GM12878 (cell line): ENCODE measurements around the gene FGD3. TPM values are rescaled to one million over a fixed set of nuclear protein-coding genes. Genes with fewer than 3 reads are reported as not detected.

ENCODE experiments used
- ATAC-seq: fragments of 200-7000 bp; cut with Tn5 transposase; 3 replicates; pipeline ENCODE4 v1.9.1; 2020; ENCODE audit warnings: mild to moderate bottlenecking, moderate library complexity
- BruUV-seq: library from RNA; stranded (reverse); fragments of 400-500 nt; replicated peaks from 2 replicates; lab custom pipeline; 2021; lab: Mats Ljungman, UMichigan
- CTCF ChIA-PET: fragments of 300-600 bp; sonication (Branson Sonifier 250); formaldehyde crosslinking; extraction: SDS; loops from one replicate; lab custom pipeline; 2021; ENCODE audit warnings: inconsistent platforms; lab: Yijun Ruan, JAX
- POLR2A ChIA-PET: fragments of 350-600 bp; formaldehyde crosslinking; extraction: SDS; loops from one replicate; lab custom pipeline; 2021; ENCODE audit warnings: inconsistent platforms; lab: Charles Lee
- RAD21 ChIA-PET: fragments of 300-600 bp; sonication (Branson Sonifier 250); formaldehyde crosslinking; loops from one replicate; lab custom pipeline; 2023; ENCODE audit warnings: antibody characterized with exemption; ENCODE audit not compliant: unreplicated experiment; lab: Charles Lee
- SMC1A ChIA-PET: fragments of 300-600 bp; sonication (Branson Sonifier 250); formaldehyde crosslinking; loops from one replicate; lab custom pipeline; 2023; ENCODE audit not compliant: unreplicated experiment, uncharacterized antibody; lab: Charles Lee
- DNase-seq: peaks from one replicate; pipeline ENCODE4 v3.0.0-alpha.2; 2011; ENCODE audit warnings: low read depth, low spot score
- FAIRE-seq: peaks from 3 replicates; lab custom pipeline; 2011; peaks lifted over from hg19 to GRCh38; lab: Jason Lieb, UNC
- H2AFZ ChIP-seq: 2 replicates; pipeline ENCODE4 v1.6.0; 2011; ENCODE audit warnings: low read depth, low read length, control low read depth; ENCODE audit not compliant: control insufficient read depth
- H3K27ac ChIP-seq: 2 replicates; pipeline ENCODE4 v1.5.1; 2011; ENCODE audit warnings: control low read depth; ENCODE audit not compliant: control insufficient read depth, insufficient read depth
- H3K27me3 ChIP-seq, 2 experiments: replicated peaks in 1 of 2; 2 replicates each; pipeline versions ENCODE4 v1.6.0 to v1.6.1; 2011; ENCODE audit warnings: low read length in 1 of 2; ENCODE audit not compliant: control insufficient read depth in 2 of 2, insufficient read depth in 2 of 2
- H3K36me3 ChIP-seq, 2 experiments: 2 replicates each; pipeline ENCODE4 v1.5.1; 2011; ENCODE audit warnings: low read length in 1 of 2; ENCODE audit not compliant: control insufficient read depth in 2 of 2, insufficient read depth in 2 of 2
- H3K4me1 ChIP-seq: 2 replicates; pipeline ENCODE4 v1.6.1; 2011; ENCODE audit warnings: mild to moderate bottlenecking, low read length, moderate library complexity, mixed read lengths; ENCODE audit not compliant: control insufficient read depth, insufficient read depth
- H3K4me2 ChIP-seq: 2 replicates; pipeline ENCODE4 v1.6.0; 2011; ENCODE audit warnings: control low read depth; ENCODE audit not compliant: control insufficient read depth, insufficient read depth
- H3K4me3 ChIP-seq: fragments of 200-600 bp; sonication (generic); 2 replicates; pipeline ENCODE4 v1.5.1; 2016
- H3K79me2 ChIP-seq: 2 replicates; pipeline ENCODE4 v1.6.0; 2011; ENCODE audit warnings: low read length; ENCODE audit not compliant: control insufficient read depth, insufficient read depth
- H3K9ac ChIP-seq: 2 replicates; pipeline ENCODE4 v1.8.0; 2011; ENCODE audit warnings: low read length, control low read depth, mixed read lengths; ENCODE audit not compliant: control insufficient read depth, insufficient read depth
- H3K9me3 ChIP-seq: replicated peaks from 3 replicates; pipeline ENCODE4 v1.5.1; 2011; ENCODE audit warnings: mild to moderate bottlenecking, low read length; ENCODE audit not compliant: control insufficient read depth, insufficient read depth
- H4K20me1 ChIP-seq: 2 replicates; pipeline ENCODE4 v1.6.0; 2011; ENCODE audit not compliant: control insufficient read depth, insufficient read depth
- ETV6 ChIP-seq, 2 experiments: fragments of 450-650 bp in 1 of 2; IDR thresholded peaks in 1 of 2; conservative IDR thresholded peaks in 1 of 2; 2 replicates each; pipeline ENCODE4 v1.6.1; 2014; ENCODE audit warnings: antibody characterized with exemption in 1 of 2, borderline replicate concordance in 1 of 2, low read depth in 1 of 2, mild to moderate bottlenecking in 1 of 2, moderate library complexity in 1 of 2
- FOXK2 ChIP-seq: fragments of 450-650 bp; IDR thresholded peaks from 2 replicates; pipeline ENCODE4 v1.6.1; 2017; ENCODE audit warnings: mild to moderate bottlenecking, moderate library complexity
- HCFC1 ChIP-seq: fragments of 150-350 bp; IDR thresholded peaks from 2 replicates; pipeline ENCODE4 v1.6.1; 2014; ENCODE audit warnings: low read length
- IRF3 ChIP-seq: fragments of 450-650 bp; IDR thresholded peaks from 2 replicates; pipeline ENCODE4 v1.6.1; 2014; ENCODE audit warnings: mild to moderate bottlenecking
- KAT2A ChIP-seq: conservative IDR thresholded peaks from 2 replicates; pipeline ENCODE4 v1.6.1; 2011; ENCODE audit warnings: low read depth, low read length; ENCODE audit not compliant: control insufficient read depth
- KDM1A ChIP-seq: fragments of 200-600 bp; sonication (generic); IDR thresholded peaks from 2 replicates; pipeline ENCODE4 v1.6.1; 2016; ENCODE audit warnings: borderline replicate concordance
- MXI1 ChIP-seq: fragments of 150-350 bp; IDR thresholded peaks from 2 replicates; pipeline ENCODE4 v1.6.1; 2011; ENCODE audit warnings: low read depth, mild to moderate bottlenecking, inconsistent platforms, low read length, improper control_type of control experiment
- MYB ChIP-seq: fragments of 150-350 bp; IDR thresholded peaks from 2 replicates; pipeline ENCODE4 v1.6.1; 2014; ENCODE audit warnings: mild to moderate bottlenecking, low read depth, low read length, borderline replicate concordance
- NR2C1 ChIP-seq: fragments of 450-650 bp; IDR thresholded peaks from 2 replicates; pipeline ENCODE4 v1.6.1; 2017; ENCODE audit warnings: antibody characterized with exemption, mild to moderate bottlenecking, moderate library complexity
- NRF1 ChIP-seq: conservative IDR thresholded peaks from 2 replicates; pipeline ENCODE4 v1.6.1; 2011; ENCODE audit warnings: mild to moderate bottlenecking, low read depth, low read length, improper control_type of control experiment
- PBX3 ChIP-seq: IDR thresholded peaks from 2 replicates; pipeline ENCODE4 v1.6.1; 2011; ENCODE audit warnings: mild to moderate bottlenecking, low read depth, low read length, moderate library complexity; ENCODE audit not compliant: insufficient replicate concordance
- PKNOX1 ChIP-seq: fragments of 450-650 bp; IDR thresholded peaks from 2 replicates; pipeline ENCODE4 v1.6.1; 2016; ENCODE audit warnings: mild to moderate bottlenecking
- POU2F2 ChIP-seq: IDR thresholded peaks from 3 replicates; pipeline ENCODE4 v1.6.1; 2011; ENCODE audit warnings: low read depth, mild to moderate bottlenecking, low read length, borderline replicate concordance
- RAD51 ChIP-seq: fragments of 450-650 bp; IDR thresholded peaks from 2 replicates; pipeline ENCODE4 v1.6.1; 2016; ENCODE audit warnings: moderate library complexity, mild to moderate bottlenecking, inconsistent platforms
- RBBP5 ChIP-seq: fragments of 200-600 bp; sonication (generic); conservative IDR thresholded peaks from 2 replicates; pipeline ENCODE4 v1.6.1; 2016
- RCOR1 ChIP-seq: conservative IDR thresholded peaks from 2 replicates; pipeline ENCODE4 v1.6.1; 2012; ENCODE audit warnings: low read depth, low read length, improper control_type of control experiment
- SMAD5 ChIP-seq: IDR thresholded peaks from 2 replicates; pipeline ENCODE4 v1.6.1; 2016; ENCODE audit warnings: antibody characterized with exemption, low read depth
- SREBF1 ChIP-seq: IDR thresholded peaks from 2 replicates; pipeline ENCODE4 v1.6.1; 2012; ENCODE audit warnings: mild to moderate bottlenecking, low read length
- WGBS: methylation state at CpG from one replicate; pipeline ENCODE4 v1.1.6; 2016; ENCODE audit warnings: low lambda C conversion rate; ENCODE audit not compliant: insufficient replicate concordance, insufficient coverage; ENCODE audit errors: missing lambda C conversion rate; 5-methylcytosine and 5-hydroxymethylcytosine counted together
- in situ Hi-C: fragments of 300-500 bp; cut with MboI; formaldehyde crosslinking; loops from 9 replicates; pipeline ENCODE4 v1.14.3; 2018; ENCODE audit warnings: mixed read lengths
- intact Hi-C: fragments of 100-400 bp; cut with micrococcal nuclease; formaldehyde crosslinking; loops from one replicate; pipeline ENCODE4 v1.14.2; 2022; ENCODE audit not compliant: unreplicated experiment
- polyA plus RNA-seq, 11 experiments: library from polyadenylated mRNA; depleted of rRNA in 4 of 11; unstranded in 6 of 11; stranded (reverse) in 5 of 11; fragments of >200 nt; fragmentation: Nextera tagmentation in 4 of 11; fragmentation: Illumina TruSeq in 1 of 11; extraction: Ambion mirVana in 4 of 11; extraction: Trizol in 1 of 11; gene quantifications; 1 replicate in 1 of 11; 2 replicates in 10 of 11; pipeline versions ENCODE4 v1.2.1 to v1.2.3, GENCODE V29; 2011 to 2016; ENCODE audit warnings: inconsistent platforms in 2 of 11, missing spikeins in 2 of 11, low read depth in 1 of 11
- total RNA-seq, 4 experiments: library from RNA; depleted of rRNA in 3 of 4; stranded (reverse); fragments of >200 nt in 3 of 4; fragmentation: Illumina TruSeq in 1 of 4; extraction: Trizol in 1 of 4; gene quantifications; 2 replicates each; pipeline versions ENCODE4 v1.2.1 to v1.2.3, GENCODE V29; 2013 to 2021

The FGD3 gene
- total and polyA plus RNA-seq, 10 of the 15 experiments (the other 5 are each of a cell fraction or from before 2014, with no cell fraction given) = 0.26 to 18.1 (median 12.4) TPM

- ChIA-PET RAD21 (interaction anchor here (1.6 kb wide), 1 partner anchor 156 kb away, joined by 3 read pairs; no protein-coding TSS in a partner anchor), POLR2A (no interaction called here), CTCF (interaction anchor here (0.9 to 6.8 kb wide), 7 partner anchors 10 to 613 kb away, joined by 3 to 100 read pairs (median 5); no protein-coding TSS in a partner anchor), SMC1A (interaction anchor here (0.8 to 3.1 kb wide), 3 partner anchors 50 to 350 kb away, joined by 3 to 9 read pairs (median 3); no protein-coding TSS in a partner anchor)
- no peak overlapping the region for H3K4me2 ChIP-seq
- H3K9me3 ChIP-seq = no peaks in the 10 kb centered on the region
- intact Hi-C loops = no loop called here
- WGBS = 82% methylated on average over 9 of the region's 9 CpGs
- no peaks in the 10 kb centered on the region for H4K20me1 ChIP-seq
- H3K27me3 ChIP-seq = peaks cover 6 to 9% of the 10 kb centered on the region in 2 experiments
- peaks cover 13% of the 10 kb centered on the region for H3K4me1 ChIP-seq
- no peak for FAIRE-seq
- DNase-seq = no peak
- in situ Hi-C loops = loop anchor here (10.0 kb wide), 1 partner anchor 352 kb away; no protein-coding TSS in a partner anchor
- TF ChIP-seq NRF1 (no peak), RCOR1 (no peak), FOXK2 (no peak), NR2C1 (no peak), PBX3 (no peak), POU2F2 (no peak), SMAD5 (no peak), KDM1A (no peak), KAT2A (no peak), HCFC1 (no peak), MYB (no peak), MXI1 (no peak), IRF3 (no peak), SREBF1 (no peak), ETV6 (conservative IDR thresholded peaks at IDR 0.05 in 1 of 2, IDR thresholded peaks at IDR 0.05 in 1 of 2; ENCODE audit: borderline replicate concordance in 1 of 2, low read depth in 1 of 2) (no peak), RAD51 (no peak), RBBP5 (no peak), PKNOX1 (no peak)
- H3K79me2 ChIP-seq = no peaks in the 10 kb centered on the region
- BruUV-seq = no TSS peak
- no peak overlapping the region for H2AFZ ChIP-seq
- no peak overlapping the region for H3K4me3 ChIP-seq
- no peak for ATAC-seq
- H3K27ac ChIP-seq = no peak overlapping the region
- no peak overlapping the region for H3K9ac ChIP-seq
- no peaks in the 10 kb centered on the region for H3K36me3 ChIP-seq
Observed at GRCh38 chr9:92952906-92953610, 5.7 kb downstream of the FGD3 start.
